ENCODE measurements around the gene KCNMA1. TPM values are rescaled to one million over a fixed set of nuclear protein-coding genes. Genes with fewer than 3 reads are reported as not detected.

Gene KCNMA1
- total RNA-seq, 1 experiment from 2014 or later: 143 TPM

- H3K4me1 ChIP-seq (ENCODE audit: insufficient read depth, low read length): peaks cover 18% of the 10 kb centered on the region
- ATAC-seq: no peak
Measured at GRCh38 chr10:77496941-77497420, 140.6 kb downstream of the KCNMA1 start.

DNA sequence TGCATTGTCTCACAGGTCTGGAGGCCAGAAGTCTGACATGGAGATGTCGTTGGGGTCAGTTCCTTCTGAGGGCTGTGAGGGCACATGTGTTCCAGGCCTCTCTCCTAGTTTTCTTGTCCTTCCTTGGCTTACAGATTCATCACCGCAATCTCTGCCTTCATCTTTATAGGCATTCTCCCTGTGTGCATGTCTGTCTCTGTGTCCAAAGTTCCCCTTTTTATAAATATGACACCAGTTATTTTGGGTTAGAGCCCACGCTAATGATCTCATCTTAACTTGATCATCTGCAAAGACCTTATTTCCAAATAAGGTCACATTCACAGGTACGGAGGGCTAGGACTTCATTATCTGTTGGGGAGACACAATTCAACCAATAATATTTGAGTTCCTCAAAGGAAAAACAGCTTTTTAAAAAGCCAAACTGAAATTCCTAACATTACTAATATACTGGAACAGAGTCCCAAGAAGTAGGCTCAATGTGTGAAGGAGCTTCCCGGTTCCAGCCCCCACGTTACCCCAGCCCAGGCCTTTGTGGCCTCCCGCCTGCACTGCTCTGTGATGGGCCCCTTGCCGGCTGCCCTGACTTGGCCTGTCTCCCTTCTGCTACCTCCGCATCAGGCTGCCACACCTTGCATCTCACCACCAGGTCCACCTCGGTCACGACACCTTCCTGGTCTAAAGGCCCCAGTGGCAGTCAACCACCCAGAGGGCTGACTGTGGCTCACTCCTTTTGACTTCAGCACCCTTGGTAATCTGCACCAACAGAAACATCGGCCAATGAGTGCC, 142.7 kb downstream of the KCNMA1 start:
- intact Hi-C loops (cut with micrococcal nuclease): loop anchor here (1.0 kb wide), 1 partner anchor 146 kb away; no protein-coding TSS in a partner anchor
- Histone ChIP-seq H3K9me2 (replicated peaks; ENCODE audit: low read length) (no peaks in the 10 kb centered on the region), H3K79me2 (ENCODE audit: low read length) (peaks cover 23% of the 10 kb centered on the region), H3K4me2 (ENCODE audit: low read length) (no peak overlapping the region), H2AFZ (ENCODE audit: low read length) (no peak overlapping the region), H3K4me3 (ENCODE audit: low read length) (no peak overlapping the region), H3F3A (ENCODE audit: low read length, unreplicated experiment) (no peaks in the 10 kb centered on the region), H3K4me1 (ENCODE audit: insufficient read depth, low read length) (no peaks in the 10 kb centered on the region), H4K20me1 (ENCODE audit: low read length) (no peaks in the 10 kb centered on the region), H3K9me3 (ENCODE audit: low read length) (no peaks in the 10 kb centered on the region), H3K9ac (ENCODE audit: low read length) (no peak overlapping the region), H3K27me3 (ENCODE audit: low read length) (no peaks in the 10 kb centered on the region), H3K36me3 (ENCODE audit: low read depth, low read length) (peaks cover 14% of the 10 kb centered on the region), H3K27ac (ENCODE audit: low read length) (no peak overlapping the region)
- CTCF ChIA-PET: interaction anchor here (0.6 kb wide), 2 partner anchors 36 to 146 kb away, joined by 3 to 4 read pairs; no protein-coding TSS in a partner anchor
- POLR2A ChIA-PET (ENCODE audit: unreplicated experiment): no interaction called here
- no TSS peak for BruUV-seq (replicated peaks)
- ATAC-seq: no peak; the same call in 1 of the 2 replicates
- DNase-seq: no peak
- TF ChIP-seq EZH2phosphoT487 (IDR thresholded peaks at IDR 0.05; ENCODE audit: borderline replicate concordance, low read length): no peak
- no peak for TF ChIP-seq CTCF (conservative IDR thresholded peaks at IDR 0.05; ENCODE audit: low read depth, low read length)
- TF ChIP-seq EZH2 (IDR thresholded peaks at IDR 0.05; ENCODE audit: low read length, unreplicated experiment): no peak

More at GRCh38 chr10:77496941-77497420, 140.6 kb downstream of the KCNMA1 start:
- TF ChIP-seq EZH2 (IDR thresholded peaks at IDR 0.05; ENCODE audit: low read length, unreplicated experiment) (no peak), EZH2phosphoT487 (IDR thresholded peaks at IDR 0.05; ENCODE audit: borderline replicate concordance, low read length) (no peak), CTCF (conservative IDR thresholded peaks at IDR 0.05; ENCODE audit: low read depth, low read length) (no peak)
- intact Hi-C loops (cut with micrococcal nuclease): no loop called here
- no peak overlapping the region for H3K4me2 ChIP-seq (ENCODE audit: low read length)
- H3K27ac ChIP-seq (ENCODE audit: low read length): no peak overlapping the region
- H3K36me3 ChIP-seq (ENCODE audit: low read depth, low read length): peaks cover 14% of the 10 kb centered on the region
- H3K4me3 ChIP-seq (ENCODE audit: low read length): no peak overlapping the region
- H3K9ac ChIP-seq (ENCODE audit: low read length): no peak overlapping the region
- no TSS peak for BruUV-seq (replicated peaks)
- peaks cover 35% of the 10 kb centered on the region for H3K79me2 ChIP-seq (ENCODE audit: low read length)
- no peak for DNase-seq
- H3K9me3 ChIP-seq (ENCODE audit: low read length): no peaks in the 10 kb centered on the region
- H3K9me2 ChIP-seq (replicated peaks; ENCODE audit: low read length): no peaks in the 10 kb centered on the region
- ChIA-PET POLR2A (ENCODE audit: unreplicated experiment) (interaction anchor here (0.6 kb wide), 1 partner anchor 32 kb away, joined by 7 read pairs; no protein-coding TSS in a partner anchor), CTCF (interaction anchor here (0.9 kb wide), 1 partner anchor 140 kb away, joined by 3 read pairs; the partner anchor contains the start of gene KCNMA1)
- no peaks in the 10 kb centered on the region for H4K20me1 ChIP-seq (ENCODE audit: low read length)
- no peaks in the 10 kb centered on the region for H3K27me3 ChIP-seq (ENCODE audit: low read length)
- no peak overlapping the region for H2AFZ ChIP-seq (ENCODE audit: low read length)
- H3F3A ChIP-seq (ENCODE audit: low read length, unreplicated experiment): no peaks in the 10 kb centered on the region

Measured in PC-3 (cell line).